Suprapubic skin (tissue), 4 donors: Measurements from ENCODE around the gene TLE1.

Source experiments
- CTCF ChIP-seq, 2 donors: fragments of 200-600 bp in 1 of 2; fragments of 450-650 bp in 1 of 2; sonication (generic) in 1 of 2; IDR thresholded peaks; one replicate each; pipeline ENCODE4 v1.5.1; 2016 to 2019; ENCODE audit warnings: antibody characterized with exemption in 2 of 2, mild to moderate bottlenecking in 1 of 2, moderate library complexity in 1 of 2
- POLR2A ChIP-seq, 2 donors: fragments of 450-650 bp; IDR thresholded peaks; one replicate each; pipeline ENCODE4 v1.6.1; 2017; ENCODE audit warnings: antibody characterized with exemption in 2 of 2, mild to moderate bottlenecking in 2 of 2, moderate library complexity in 2 of 2
- POLR2AphosphoS5 ChIP-seq, 3 donors: sonication (generic); formaldehyde crosslinking; IDR thresholded peaks; one replicate each; pipeline ENCODE4 v1.6.1; 2017; ENCODE audit warnings: antibody characterized with exemption in 3 of 3

GRCh38 chr9:81680506-81680905 lies 8.8 kb downstream of the TLE1 start:
- TF ChIP-seq POLR2A (IDR thresholded peaks at IDR 0.05) = no peak
- TF ChIP-seq CTCF (IDR thresholded peaks at IDR 0.05) = no peak
- TF ChIP-seq POLR2AphosphoS5 (IDR thresholded peaks at IDR 0.05) = no peak
